Activated gamma-delta T cell (primary cell): ENCODE data around the gene ARSB.
"Not testable (repeated sequence)": the region's sequence is repeated elsewhere in the genome, so short reads cannot be mapped to it uniquely, and the experiment has no call there.

Source experiments
- DNase-seq: peaks from one replicate; lab custom pipeline; 2025; lab: John Stamatoyannopoulos, UW

Gene ARSB

DNA sequence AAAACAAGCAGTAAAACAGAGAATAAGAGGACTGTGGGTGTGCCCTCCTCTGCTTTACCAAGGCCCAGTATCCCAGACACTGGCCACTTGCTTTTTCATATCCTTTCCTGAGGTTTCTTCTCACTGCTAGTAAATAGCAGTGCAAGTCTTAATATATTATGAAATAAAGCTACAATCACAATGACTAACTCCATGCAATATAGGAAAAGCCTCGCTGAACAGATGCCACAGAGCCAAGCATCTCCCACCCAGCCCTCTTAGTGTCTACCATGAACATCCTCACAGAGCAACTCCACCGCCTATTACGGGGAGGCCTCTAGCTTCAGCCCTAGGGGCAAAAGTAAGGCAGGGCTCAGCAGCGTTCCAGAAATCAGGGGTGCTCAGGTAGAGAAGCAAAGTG lies 205.8 kb downstream of the ARSB start:
- DNase-seq = no peak

DNA sequence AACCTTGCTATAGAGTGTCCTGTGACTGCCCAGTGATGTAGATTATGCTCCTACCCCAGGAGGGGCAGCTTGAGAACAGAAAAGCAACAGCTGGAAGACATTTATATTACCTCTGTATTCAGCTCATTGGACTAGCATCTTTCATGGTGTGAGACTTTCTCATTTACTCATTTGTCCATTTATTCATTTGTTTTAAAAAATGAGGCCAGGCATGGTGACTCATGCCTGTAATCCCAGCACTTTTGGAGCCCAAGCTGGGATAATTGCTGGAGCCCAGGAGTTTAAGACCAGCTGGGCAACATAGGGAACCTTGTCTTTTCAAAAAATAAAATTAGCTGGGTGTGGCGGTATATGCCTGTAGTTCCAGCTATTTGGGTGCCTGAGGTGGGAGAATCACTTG lies 206.6 kb downstream of the ARSB start:
- no peak for DNase-seq

DNA sequence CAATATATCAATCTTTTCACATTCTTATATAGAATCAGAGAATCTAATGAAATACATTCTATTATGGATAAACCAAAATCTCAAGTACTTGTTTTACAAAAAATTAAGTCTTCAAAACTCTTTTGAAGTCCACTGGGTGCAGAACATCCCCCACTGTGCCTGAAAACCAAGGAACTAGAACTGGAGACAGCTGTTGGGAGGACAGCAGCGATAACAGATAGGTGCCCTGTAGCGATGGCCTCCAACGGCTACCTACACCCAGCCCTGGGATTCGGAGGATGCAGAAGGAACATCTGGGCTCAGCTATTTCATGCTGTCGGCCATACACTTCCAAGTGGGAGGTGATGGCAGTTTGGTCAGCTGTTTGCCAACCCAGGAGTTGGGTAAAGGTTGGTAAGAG lies 207.2 kb downstream of the ARSB start:
- no peak for DNase-seq

DNA sequence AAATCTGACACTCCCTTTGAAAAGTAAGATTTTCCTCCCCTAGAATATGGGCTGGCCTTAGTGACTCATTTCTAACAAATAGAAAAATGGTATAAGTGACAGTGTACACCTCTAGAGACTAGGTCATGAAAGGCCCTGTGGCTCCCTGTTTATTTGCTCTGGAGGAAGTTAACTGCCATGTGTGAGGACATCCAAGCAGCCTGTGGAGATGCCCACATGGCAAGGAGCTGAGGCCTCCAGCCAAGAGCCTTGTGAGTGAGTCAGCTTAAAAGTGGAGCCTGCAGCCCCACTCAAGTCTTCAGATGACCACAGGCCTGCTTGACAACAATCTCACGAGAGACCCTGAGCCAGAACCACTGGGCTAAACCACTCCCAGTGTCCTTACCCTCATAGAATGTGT lies 208.5 kb downstream of the ARSB start:
- DNase-seq = no peak

DNA sequence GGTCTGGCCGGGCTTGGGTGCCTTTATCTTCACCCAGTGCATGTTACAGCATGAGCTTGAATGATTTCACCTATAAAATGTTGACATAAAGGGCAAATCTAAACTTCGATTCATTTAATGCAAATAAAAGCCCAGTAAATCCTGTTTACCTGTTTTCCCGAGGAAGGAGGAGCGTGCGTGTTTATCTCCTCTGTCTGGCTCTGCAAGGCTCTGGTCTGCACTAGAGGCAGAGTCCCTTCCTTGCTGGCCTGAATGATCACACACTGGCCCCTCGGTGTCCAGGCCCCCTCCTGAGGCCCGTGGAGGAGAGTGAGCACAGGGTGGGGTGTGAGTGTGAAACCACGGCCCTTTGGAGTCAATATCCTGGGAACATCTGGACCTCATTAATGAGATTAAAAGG lies 211.5 kb downstream of the ARSB start:
- no peak for DNase-seq

DNA sequence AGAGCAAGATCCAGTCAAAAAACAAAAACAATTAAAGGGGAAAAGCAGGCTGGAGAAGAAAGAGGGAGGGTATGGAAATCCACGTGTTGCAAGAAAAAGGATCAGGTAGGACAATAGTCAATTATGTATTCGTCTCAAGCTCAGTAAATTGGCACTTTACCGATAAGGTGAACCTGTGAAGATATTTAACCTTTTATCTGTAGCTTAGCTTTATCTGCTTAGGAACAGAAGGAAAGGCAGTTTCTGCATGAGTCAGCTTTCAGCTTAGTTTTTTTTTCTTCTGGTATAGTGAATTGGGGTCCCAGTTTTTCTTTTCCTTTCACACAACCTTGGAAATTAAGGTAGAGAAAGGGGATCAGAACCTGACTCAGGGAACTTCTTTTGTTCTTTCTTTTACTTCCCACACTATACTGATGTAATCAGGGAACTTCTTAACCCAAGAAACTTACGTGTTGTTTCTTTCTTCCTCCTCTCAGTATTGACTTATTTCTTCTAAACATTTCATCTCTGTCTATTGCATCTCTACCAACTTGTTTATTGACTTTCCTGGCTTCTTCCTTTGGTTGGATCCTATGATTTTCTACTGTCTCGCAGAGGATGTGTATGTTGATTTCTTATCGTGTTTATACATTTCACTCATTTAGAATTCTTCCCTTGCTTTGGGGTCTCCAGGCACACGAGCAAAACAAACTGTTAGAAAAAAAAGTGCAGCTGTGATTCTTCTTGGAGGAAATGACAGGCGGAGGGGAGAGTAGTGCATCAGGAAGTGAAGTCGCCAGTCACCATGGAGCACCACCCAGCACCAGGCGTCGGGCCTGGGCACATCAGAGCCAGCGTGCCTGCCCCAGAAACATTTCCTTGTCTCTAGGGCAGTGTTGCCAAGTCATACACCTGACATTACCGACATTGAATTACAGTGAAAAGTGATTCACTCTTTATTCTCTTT lies 213.6 kb downstream of the ARSB start:
- no peak for DNase-seq

DNA sequence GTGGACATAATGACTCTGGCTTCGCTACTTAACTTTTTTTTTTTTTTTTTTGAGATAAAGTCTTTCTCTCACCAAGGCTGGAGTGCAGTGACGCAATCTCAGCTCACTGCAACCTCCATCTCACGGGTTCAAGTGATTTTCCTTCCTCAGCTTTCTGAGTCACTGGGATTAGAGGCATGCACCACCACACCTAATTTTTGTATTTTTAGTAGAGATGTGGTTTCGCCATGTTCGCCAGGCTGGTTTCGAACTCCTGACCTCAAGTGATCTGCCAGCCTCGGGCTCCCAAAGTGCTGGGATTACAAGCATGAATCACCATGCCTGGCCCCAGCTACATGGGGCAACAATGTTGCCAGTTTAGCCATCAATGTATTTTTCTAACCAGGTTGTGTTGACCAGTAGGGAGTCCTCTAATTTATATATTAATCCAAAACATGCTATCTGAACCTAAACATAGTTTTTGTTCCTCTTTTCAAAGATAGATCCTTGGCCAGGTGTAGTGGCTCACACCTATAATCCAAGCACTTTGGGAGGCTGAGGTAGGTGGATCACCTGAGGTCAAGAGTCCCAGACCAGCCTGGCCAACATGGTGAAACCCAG lies 216.2 kb downstream of the ARSB start:
- DNase-seq = no peak

DNA sequence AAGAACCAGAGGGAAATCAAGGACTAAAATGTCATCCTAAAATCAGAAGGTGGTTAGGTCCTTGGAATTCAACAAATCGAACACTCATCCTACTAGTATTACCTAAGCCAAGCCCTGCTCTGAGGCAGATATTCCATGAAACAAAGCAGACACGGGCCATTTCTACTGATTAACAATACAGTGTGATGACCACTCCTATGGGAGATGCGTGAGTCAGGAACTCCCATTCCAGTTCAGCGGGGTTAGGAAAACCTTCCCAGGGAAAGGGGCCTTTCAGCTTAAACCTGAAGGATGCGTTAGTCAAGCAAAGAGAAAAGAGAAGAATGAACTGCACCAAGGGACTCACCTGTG lies 218.7 kb downstream of the ARSB start:
- DNase-seq = no peak

DNA sequence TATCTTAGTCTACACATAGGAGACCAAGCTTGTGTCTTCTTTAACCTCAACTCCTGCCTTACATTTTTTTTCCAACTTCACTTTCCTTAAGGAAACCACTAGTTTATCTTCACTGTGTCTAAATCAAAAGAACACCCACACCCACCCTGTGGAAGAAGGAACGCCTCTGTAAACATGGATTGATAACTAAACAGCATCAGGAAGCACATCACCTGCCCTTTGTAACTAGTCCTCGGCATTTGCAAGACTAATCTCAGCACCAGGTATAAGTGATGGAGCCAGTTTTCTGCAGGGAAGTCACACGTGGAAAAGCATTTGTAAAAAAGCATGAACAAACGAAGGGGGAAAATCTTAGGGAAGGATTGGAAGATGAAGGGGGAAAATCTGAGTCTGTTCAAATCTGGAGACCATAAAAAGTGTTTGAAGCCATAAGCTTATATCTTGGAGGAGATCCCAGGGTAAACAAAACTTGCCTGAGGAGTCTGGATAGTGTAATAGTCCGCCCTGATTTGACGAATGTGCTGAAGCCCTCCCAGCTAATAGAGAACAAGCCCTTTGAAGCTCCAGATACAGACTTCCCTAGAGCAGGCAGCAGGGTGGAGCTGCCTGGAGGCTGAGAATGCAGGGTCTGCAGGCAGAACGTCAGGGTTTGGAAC lies 219.2 kb downstream of the ARSB start:
- DNase-seq = no peak

DNA sequence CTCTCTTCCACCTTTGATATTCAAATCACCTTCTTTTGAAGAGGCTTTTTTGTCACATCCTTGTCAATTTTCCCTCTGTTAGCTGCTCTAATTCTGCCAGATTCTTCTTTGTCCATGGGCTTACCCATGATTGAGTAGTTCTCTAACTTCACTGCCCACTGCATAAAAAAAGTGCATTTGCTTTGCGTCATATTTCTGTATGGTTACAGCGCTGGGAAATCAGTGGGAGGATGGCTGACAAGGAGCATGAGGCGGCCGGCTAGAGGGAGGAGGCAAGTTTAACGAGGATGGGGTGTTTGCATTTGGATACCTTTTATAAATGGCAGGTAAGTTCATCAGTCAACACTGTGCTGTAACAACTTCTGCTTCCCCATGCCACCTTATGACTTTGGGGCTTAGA lies 220.0 kb downstream of the ARSB start:
- no peak for DNase-seq

DNA sequence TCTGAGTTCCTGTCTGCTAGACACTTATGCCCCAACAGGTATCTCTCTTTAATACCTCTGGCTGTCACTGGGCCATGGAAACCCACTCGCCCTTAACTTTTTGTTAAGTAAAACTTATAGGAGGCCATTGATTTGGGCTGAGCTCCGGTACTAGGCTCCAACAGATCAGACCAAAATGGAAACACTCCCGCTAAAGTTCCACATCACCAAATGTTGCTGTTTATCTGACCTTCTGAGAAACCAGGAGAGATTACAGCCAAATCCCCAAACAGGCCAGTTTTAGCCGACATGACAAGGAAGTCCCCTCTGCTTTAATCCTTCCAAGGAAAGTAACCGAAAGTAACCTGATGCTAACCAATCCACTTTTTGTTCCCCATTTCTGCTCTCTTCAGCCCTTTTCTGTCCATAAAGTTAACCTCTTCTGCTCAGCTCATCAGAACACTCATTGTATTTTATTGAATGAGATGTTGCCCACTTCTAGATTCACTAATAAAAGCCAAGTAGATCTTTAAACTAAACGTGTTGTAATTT lies 221.4 kb downstream of the ARSB start:
- no peak for DNase-seq

DNA sequence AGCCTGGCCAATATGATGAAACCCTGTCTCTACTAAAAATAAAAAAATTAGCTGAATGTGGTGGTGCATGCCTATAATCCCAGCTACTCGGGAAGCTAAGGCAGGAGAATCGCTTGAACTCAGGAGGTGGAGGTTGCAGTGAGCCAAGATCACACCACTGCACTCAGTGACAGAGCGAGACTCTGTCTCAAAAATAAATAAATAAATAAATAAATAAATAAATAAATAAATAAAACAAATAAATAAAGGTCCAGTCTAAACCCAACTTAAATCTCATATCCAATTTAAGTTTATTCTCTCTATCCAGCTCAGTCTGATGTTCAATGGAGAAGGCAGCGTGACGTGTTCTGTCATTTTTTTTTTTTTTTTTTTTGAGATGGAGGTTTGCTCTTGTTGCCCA lies 222.4 kb downstream of the ARSB start:
- DNase-seq = not testable (repeated sequence)

DNA sequence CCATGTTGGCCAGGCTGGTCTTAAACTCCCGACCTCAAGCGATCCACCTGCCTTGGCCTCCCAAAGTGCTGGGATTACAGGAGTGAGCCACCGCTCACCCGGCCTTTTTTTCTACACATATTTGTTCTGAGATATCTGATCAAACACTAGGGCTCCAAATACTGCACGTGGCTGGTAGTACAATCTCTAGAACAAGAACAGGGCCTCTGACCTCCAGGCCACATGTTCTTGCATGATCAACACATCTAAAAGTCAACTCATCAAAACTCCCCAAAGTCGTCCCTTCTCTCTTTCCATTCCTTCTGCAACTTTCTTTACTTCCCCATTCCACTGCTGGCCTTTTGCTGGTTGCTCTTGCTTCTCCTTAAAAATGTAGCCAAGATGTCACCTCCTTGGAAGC lies 223.3 kb downstream of the ARSB start:
- DNase-seq = no peak

DNA sequence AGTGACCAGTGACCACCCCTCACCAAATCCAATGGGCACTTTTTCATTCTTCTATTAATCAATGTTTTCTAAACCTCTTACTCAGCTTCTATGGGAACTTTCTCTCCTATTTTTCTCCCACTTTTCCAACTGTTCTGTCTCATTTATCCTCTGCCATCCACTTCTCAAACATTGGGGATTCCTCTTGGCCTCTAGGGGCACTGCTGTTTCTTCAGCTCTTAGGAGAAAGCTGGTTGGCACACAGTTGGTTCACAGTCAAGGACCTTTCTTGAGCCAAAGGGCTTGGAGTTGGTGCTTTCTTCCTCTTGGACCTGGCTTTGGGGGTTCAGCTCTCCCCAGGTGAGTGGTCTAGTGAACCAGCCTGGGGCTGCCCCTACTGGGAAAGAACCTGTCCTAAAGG lies 224.3 kb downstream of the ARSB start:
- no peak for DNase-seq

DNA sequence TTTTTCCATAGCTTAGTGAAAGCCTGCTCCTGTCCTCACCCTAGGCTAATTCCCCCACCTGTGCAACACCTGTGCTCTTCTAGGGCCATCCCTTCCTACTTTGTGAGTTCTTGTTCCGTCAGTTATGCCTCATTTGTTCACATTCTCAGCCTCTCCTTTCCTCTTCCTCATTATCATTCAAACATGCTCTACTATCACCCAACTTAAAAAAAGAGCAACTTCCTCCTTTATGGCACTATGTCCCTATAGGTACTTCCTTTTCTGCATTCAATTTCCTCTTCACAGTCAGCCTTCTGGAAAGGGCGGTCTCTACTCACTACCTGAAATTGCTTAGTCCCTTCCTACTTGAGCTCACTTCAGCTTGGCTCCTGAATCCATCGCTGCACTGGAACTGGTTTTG lies 224.7 kb downstream of the ARSB start:
- DNase-seq = no peak

DNA sequence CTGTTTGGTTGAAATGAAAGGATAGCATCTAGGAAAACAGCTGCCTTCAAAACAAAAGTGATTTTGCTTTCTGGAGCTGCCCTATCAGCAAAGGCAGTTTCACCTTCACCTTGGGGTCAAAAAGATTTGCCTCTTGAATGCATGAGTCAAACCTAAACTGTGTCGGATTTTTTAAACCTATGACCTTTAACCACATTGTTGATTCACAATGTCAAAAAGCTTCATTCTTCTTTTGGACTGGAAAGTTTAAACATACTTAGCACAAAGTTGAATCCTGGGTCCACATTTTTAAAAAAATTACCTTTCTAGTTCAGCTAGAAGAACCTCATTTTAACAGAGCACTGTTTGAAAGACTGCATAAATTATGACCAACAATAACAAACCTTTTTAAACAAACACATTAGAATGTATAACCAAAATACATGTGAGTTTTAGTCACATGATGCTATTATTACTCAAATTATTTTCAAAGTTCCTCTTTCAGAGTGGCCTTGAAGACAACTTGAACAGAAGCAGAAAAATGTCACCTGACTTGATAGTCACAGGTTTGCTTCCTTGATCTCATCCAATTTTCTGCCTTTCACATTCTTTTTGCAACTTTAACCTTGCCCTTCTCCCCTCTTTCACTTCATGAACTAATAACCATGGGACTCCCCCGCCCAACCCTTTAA lies 226.8 kb downstream of the ARSB start:
- DNase-seq = no peak

DNA sequence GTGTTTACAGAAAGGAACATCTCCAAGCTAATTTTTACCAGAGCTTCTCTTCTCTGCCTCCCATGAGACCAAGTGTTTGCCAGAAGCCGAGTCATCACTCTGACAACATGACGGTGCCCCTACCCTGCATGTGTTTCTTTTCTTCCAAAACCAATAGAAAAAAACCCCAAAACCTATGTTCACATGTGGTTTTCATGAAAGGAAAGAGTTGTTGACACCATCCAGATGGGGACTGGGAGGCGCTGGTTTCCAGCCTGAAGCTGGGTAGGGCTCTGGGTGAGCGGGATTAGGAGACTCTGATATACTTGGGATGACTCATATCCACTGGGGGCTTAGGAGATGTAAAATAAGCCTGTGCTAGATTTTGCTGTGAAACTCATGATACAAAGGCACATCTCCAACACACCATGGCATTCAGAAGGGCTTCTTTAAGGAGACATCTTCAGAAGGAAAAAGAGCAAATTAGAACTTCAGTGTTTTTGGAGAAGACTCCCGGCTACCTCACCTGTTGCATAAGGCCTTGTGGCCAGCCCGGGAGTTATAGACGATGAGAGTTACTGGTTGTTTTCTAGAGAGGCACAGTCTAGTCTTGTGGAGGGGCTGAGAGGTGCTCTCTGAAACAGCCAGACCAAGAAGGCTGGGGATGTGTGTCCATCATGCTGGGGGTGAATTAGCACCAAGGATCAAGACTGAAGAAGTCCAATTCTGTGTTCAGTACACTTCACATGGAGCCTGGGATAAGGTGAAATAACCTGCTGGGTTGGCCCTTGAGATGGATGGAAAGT lies 227.6 kb downstream of the ARSB start:
- no peak for DNase-seq

DNA sequence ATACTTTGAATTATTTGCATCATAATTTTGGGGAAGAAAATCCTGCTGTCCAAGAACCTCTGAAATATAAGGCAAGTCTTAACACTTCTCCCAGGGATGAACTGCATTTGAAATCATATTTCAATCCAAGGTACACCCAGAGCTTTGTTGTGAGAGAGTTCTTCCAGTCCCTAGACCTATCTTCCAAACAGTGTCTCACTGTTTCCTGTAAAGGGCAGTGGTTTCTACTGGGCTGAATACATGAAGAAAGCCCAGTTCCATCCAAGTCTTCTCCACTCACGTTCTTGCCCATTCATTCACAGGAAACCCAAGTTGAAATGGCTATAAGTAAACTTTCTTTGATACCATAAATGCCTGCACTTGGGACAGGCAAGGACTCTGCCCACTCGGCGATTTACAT lies 228.3 kb downstream of the ARSB start:
- no peak for DNase-seq

DNA sequence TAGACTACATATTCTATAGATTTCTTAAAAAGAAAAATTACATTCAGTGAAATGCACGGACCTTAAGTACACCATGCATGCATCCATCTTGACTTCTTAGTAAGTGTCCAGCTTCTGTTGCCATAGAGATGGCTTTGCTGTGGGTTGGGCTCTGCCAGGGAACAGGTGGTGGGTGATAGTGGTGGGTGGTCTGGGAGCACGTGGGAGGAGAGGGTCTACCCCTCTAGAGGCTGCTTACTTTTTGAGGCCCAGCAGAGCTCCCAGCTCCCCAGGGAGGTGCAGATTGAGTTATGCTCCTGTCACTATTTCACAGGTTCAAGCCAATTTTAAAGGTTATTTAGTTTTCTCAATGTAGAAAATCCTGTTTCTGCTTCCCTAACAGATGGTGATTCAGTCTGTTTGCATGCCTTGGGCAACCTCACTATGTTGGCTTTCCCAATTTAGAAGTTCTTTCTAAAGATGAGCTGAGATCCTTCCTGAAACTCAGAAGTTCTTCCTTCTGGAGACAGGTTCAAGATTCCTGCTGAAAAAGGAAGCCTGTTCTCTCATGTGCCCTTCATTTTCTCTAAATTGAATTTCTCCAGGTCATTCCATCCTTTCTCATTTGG lies 229.2 kb downstream of the ARSB start:
- no peak for DNase-seq

DNA sequence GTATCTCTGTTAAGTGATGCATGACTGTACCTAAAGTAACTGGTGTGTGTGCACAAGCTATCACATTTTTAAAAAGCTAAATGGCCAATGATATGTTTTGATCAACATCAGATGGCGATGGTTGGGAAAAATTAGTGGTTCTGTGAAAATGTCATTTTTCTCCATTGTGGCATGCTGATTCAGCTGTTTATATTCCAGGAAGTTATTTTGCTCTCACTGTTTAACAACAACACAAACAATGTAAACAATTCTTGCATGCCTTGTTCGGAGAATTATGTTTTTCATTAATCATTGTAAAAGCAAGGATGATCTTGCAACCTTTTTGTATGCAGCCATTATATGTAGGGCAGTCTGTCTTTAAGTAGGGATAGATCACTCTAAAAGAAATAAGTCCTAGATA lies 230.5 kb downstream of the ARSB start:
- no peak for DNase-seq

DNA sequence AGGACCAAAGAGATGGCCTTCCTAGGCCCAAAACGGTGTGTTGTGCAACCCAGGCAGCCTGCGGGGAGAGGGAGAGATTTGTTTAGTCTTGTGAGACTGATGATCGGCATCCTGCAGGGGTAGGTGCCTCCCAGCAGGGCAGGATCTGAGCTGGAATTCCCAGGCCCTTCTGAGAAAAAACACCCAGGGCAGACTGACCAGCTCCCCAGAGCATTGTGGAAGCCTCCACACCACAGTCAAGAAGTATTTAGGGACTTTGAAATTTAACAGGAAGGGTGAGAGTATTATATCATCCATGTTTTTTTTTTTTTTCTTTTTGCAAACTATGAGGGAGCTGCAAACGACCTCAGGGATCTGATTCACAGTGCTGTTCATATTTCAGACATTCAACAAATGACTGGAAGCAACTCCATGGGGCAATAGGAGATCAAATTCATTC lies 232.0 kb downstream of the ARSB start:
- DNase-seq = no peak
